Measurements from ENCODE around the gene UBE2E2. TPM values are rescaled to one million over a fixed set of nuclear protein-coding genes. Genes with fewer than 3 reads are reported as not detected.

The UBE2E2 gene
- total RNA-seq, 1 donor from 2014 or later: 42.4 TPM

DNA sequence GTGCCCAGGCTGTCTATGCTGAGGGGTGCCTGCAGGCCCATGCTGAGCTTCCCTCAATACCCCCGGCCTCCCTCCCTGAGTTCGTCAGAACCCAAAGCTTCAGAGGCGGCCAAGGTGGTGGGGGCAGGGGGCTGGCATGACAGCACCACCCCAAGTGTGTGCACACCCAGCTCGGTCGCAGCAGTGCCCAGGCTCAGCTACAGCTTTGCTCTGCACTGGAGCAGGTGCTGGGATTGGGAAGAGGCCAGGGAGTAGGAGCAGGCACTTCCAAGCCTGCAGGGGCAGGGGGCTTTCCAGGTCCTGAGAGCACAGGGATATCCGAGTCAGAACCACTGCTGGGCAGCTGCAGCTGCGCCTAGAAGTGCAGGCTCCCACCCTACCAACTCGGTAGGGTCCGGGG, 283.9 kb downstream of the UBE2E2 start:
- DNase-seq (ENCODE audit: extremely low spot score, unreplicated experiment): no peak
- no peak overlapping the region for H3K27ac Mint-ChIP-seq (ENCODE audit: unreplicated experiment)
- peaks cover 31% of the 10 kb centered on the region for H3K4me1 Mint-ChIP-seq (ENCODE audit: unreplicated experiment)
- H3K4me3 Mint-ChIP-seq (ENCODE audit: unreplicated experiment): no peak overlapping the region
- no peaks in the 10 kb centered on the region for H3K9me3 Mint-ChIP-seq (ENCODE audit: unreplicated experiment)
- TF ChIP-seq, protein P1, sequence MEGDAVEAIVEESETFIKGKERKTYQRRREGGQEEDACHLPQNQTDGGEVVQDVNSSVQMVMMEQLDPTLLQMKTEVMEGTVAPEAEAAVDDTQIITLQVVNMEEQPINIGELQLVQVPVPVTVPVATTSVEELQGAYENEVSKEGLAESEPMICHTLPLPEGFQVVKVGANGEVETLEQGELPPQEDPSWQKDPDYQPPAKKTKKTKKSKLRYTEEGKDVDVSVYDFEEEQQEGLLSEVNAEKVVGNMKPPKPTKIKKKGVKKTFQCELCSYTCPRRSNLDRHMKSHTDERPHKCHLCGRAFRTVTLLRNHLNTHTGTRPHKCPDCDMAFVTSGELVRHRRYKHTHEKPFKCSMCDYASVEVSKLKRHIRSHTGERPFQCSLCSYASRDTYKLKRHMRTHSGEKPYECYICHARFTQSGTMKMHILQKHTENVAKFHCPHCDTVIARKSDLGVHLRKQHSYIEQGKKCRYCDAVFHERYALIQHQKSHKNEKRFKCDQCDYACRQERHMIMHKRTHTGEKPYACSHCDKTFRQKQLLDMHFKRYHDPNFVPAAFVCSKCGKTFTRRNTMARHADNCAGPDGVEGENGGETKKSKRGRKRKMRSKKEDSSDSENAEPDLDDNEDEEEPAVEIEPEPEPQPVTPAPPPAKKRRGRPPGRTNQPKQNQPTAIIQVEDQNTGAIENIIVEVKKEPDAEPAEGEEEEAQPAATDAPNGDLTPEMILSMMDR (IDR thresholded peaks at IDR 0.05): no peak
- H3K36me3 Mint-ChIP-seq (ENCODE audit: unreplicated experiment): no peaks in the 10 kb centered on the region
- H3K27me3 Mint-ChIP-seq (ENCODE audit: unreplicated experiment): no peaks in the 10 kb centered on the region

DNA sequence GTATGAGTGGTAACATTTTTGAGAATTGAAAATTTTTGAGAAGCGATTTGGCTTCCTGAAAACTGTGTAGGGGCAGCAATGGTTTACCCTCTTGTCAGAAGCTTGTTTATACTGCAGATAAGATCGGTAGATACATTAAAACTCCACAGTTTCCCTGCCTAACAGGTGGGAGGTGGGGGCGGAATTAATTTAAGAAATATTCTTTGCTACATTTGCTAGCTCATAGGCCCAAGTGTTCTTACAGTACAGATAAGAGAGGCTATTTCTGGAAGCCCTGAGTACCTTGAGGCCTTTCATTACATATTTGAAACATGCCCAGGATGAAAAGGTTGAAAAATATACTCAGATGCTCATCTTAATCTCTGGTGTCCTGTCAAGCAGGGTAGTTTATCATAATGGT, 285.5 kb downstream of the UBE2E2 start:
- TF ChIP-seq, protein P1 (IDR thresholded peaks at IDR 0.05): no peak
- H3K9me3 Mint-ChIP-seq (ENCODE audit: unreplicated experiment): no peaks in the 10 kb centered on the region
- H3K36me3 Mint-ChIP-seq (ENCODE audit: unreplicated experiment): no peaks in the 10 kb centered on the region
- H3K27ac Mint-ChIP-seq (ENCODE audit: unreplicated experiment): no peak overlapping the region
- peaks cover 31% of the 10 kb centered on the region for H3K4me1 Mint-ChIP-seq (ENCODE audit: unreplicated experiment)
- DNase-seq (ENCODE audit: extremely low spot score, unreplicated experiment): no peak
- no peak overlapping the region for H3K4me3 Mint-ChIP-seq (ENCODE audit: unreplicated experiment)
- no peaks in the 10 kb centered on the region for H3K27me3 Mint-ChIP-seq (ENCODE audit: unreplicated experiment)

DNA sequence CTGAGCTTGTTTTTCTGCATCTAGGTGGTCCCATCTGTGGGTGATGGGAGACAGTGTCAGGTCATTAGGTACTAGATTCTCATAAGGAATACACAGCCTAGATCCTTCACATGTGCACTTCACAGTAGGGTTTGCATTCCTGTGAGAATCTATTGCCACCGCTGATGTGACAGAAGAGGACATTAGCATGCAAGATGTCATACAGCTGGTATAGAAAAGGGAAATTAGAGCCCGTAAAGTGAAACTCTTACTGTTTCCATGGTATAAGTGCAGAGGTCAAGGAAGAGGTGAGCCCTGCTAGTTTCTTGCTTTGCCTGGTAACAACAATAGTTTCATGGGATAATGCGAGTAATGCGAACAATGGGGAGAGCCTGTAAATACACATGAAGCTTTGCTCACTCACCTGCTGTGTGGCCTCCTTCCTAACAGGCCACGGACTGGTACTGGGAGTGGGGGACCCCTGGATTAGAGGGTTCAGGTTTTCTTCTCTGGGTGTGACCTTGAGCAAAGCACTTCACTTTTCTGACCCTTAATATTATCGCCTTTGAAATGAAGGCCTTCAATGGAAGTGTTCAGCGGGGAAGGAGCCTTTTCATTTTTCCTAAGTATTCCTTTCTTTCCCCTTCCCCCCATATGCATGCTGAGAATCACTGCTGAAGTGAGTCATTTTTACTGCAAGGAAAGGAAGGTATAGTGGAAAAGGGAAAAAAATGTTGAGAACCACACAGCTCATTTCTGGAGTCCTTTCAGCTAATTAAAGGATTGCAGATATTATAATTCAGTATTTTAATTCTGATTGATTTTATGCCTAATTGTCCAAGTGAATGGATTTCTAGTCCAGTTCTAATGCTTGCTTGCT, 286.4 kb downstream of the UBE2E2 start:
- TF ChIP-seq, protein P1 (IDR thresholded peaks at IDR 0.05): no peak
- no peaks in the 10 kb centered on the region for H3K36me3 Mint-ChIP-seq (ENCODE audit: unreplicated experiment)
- H3K9me3 Mint-ChIP-seq (ENCODE audit: unreplicated experiment): no peaks in the 10 kb centered on the region
- no peak overlapping the region for H3K27ac Mint-ChIP-seq (ENCODE audit: unreplicated experiment)
- DNase-seq (ENCODE audit: extremely low spot score, unreplicated experiment): no peak
- no peak overlapping the region for H3K4me3 Mint-ChIP-seq (ENCODE audit: unreplicated experiment)
- H3K4me1 Mint-ChIP-seq (ENCODE audit: unreplicated experiment): peaks cover 31% of the 10 kb centered on the region
- H3K27me3 Mint-ChIP-seq (ENCODE audit: unreplicated experiment): no peaks in the 10 kb centered on the region

DNA sequence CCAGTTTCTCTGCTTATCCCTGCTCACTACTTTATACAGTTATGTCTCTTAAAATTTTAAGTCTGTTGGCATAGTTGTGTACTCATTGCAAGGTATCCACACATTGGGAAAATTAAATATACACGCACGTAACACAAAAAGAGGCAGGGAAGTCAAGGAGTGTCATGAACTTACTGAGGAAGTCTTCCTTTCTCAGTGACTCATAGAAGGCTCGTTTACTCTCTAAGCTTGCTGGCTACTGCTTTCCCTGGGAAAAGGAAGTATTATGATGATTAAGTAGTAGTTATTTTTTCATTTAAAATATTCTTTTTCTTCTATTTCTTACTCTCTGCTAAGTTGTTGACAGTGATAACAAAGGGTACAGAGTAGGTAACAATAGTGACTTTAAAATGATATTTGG, 287.3 kb downstream of the UBE2E2 start:
- TF ChIP-seq, protein P1 (IDR thresholded peaks at IDR 0.05): no peak
- H3K4me3 Mint-ChIP-seq (ENCODE audit: unreplicated experiment): no peak overlapping the region

DNA sequence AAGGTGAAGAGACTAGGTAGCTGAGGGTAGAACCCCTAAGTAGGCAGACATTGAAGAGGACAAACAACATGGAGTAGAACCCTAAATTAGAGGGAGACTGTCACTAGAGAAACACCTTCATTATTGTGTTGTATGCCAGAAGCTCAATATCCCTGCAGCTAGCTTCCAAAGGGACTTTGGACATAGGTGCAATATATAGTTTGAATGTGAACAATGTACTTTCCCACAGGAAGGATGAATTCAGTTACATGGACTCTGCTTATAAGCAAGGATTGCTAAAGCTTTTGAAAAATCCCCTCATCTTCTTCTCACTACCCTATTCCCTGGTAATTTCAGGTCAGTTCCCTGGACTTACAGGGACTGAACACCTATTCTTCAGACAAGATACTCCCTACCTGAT, 288.9 kb downstream of the UBE2E2 start:
- TF ChIP-seq, protein P1 (IDR thresholded peaks at IDR 0.05): no peak
- no peaks in the 10 kb centered on the region for H3K27me3 Mint-ChIP-seq (ENCODE audit: unreplicated experiment)
- peaks cover 32% of the 10 kb centered on the region for H3K4me1 Mint-ChIP-seq (ENCODE audit: unreplicated experiment)
- H3K36me3 Mint-ChIP-seq (ENCODE audit: unreplicated experiment): no peaks in the 10 kb centered on the region
- H3K9me3 Mint-ChIP-seq (ENCODE audit: unreplicated experiment): no peaks in the 10 kb centered on the region
- no peak for DNase-seq (ENCODE audit: extremely low spot score, unreplicated experiment)
- H3K4me3 Mint-ChIP-seq (ENCODE audit: unreplicated experiment): no peak overlapping the region
- H3K27ac Mint-ChIP-seq (ENCODE audit: unreplicated experiment): no peak overlapping the region

More for the DNA sequence above, 287.3 kb downstream of the UBE2E2 start:
- H3K27ac Mint-ChIP-seq (ENCODE audit: unreplicated experiment): peak overlapping the region; percentile 57
- peaks cover 31% of the 10 kb centered on the region for H3K4me1 Mint-ChIP-seq (ENCODE audit: unreplicated experiment)
- DNase-seq (ENCODE audit: extremely low spot score, unreplicated experiment): no peak
- no peaks in the 10 kb centered on the region for H3K9me3 Mint-ChIP-seq (ENCODE audit: unreplicated experiment)
- no peaks in the 10 kb centered on the region for H3K27me3 Mint-ChIP-seq (ENCODE audit: unreplicated experiment)
- no peaks in the 10 kb centered on the region for H3K36me3 Mint-ChIP-seq (ENCODE audit: unreplicated experiment)
